Glutamatergic neuron (in vitro differentiated cells): ENCODE measurements around the gene SNU13. TPM values are rescaled to one million over a fixed set of nuclear protein-coding genes. Genes with fewer than 3 reads are reported as not detected.

Source experiments
- DNase-seq: peaks from one replicate; pipeline ENCODE4 v3.0.0; 2022
- H3K27ac Mint-ChIP-seq: one replicate; pipeline ENCODE4 v1.8.0; 2020; ENCODE audit warnings: mild to moderate bottlenecking, mixed read lengths, inconsistent platforms; ENCODE audit not compliant: unreplicated experiment
- H3K27me3 Mint-ChIP-seq: one replicate; pipeline ENCODE4 v1.8.0; 2020; ENCODE audit warnings: mild to moderate bottlenecking, moderate library complexity, mixed read lengths, inconsistent platforms; ENCODE audit not compliant: unreplicated experiment
- H3K36me3 Mint-ChIP-seq: one replicate; pipeline ENCODE4 v1.8.0; 2020; ENCODE audit warnings: mild to moderate bottlenecking, mixed read lengths, inconsistent platforms; ENCODE audit not compliant: unreplicated experiment
- H3K4me1 Mint-ChIP-seq: one replicate; pipeline ENCODE4 v1.8.0; 2020; ENCODE audit warnings: mild to moderate bottlenecking, low read depth, mixed read lengths, inconsistent platforms; ENCODE audit not compliant: unreplicated experiment
- H3K4me3 Mint-ChIP-seq: one replicate; pipeline ENCODE4 v1.8.0; 2020; ENCODE audit warnings: mild to moderate bottlenecking, mixed read lengths, inconsistent platforms; ENCODE audit not compliant: unreplicated experiment
- H3K9me3 Mint-ChIP-seq: one replicate; pipeline ENCODE4 v1.8.0; 2020; ENCODE audit warnings: mild to moderate bottlenecking, moderate library complexity, mixed read lengths, inconsistent platforms; ENCODE audit not compliant: unreplicated experiment
- total RNA-seq: library from RNA; stranded (reverse); fragmentation: NEBNext Ultra II Directional; extraction: Animal tissue kit (Norgen Biotek cat#: 25700); gene quantifications from one replicate; pipeline ENCODE4 v1.2.1, GENCODE V29; 2021; ENCODE audit not compliant: unreplicated experiment
- TF ChIP-seq, protein P1 (sequence below): fragments of 200-600 bp; sonication (generic); IDR thresholded peaks from one replicate; pipeline ENCODE4 v1.5.0; 2021; ENCODE audit not compliant: partially characterized antibody, unreplicated experiment

SNU13 gene
- total RNA-seq, 1 donor from 2014 or later, result 93.5 TPM

DNA sequence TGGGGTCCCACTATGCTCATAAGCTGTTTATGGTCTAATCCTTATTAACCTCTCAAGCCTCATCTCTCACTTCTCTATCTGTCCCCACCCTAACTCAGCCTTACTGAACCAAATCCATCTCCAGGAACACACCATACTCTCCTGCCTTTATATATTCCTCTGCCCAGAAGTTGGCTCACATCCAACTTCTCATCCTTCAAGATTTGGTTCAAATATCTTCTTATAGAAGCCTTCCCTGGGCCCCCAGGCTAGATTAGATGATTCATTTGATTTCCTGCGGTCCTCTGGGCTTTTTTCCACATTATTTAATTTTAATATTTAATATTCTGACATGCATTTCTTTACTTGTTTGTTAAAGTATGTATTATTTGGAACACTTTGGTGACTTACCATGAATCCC lies 33.8 kb upstream of the SNU13 start:
- H3K4me1 Mint-ChIP-seq, result no peaks in the 10 kb centered on the region
- H3K27me3 Mint-ChIP-seq, result no peaks in the 10 kb centered on the region
- no peaks in the 10 kb centered on the region for H3K9me3 Mint-ChIP-seq
- TF ChIP-seq, protein P1, sequence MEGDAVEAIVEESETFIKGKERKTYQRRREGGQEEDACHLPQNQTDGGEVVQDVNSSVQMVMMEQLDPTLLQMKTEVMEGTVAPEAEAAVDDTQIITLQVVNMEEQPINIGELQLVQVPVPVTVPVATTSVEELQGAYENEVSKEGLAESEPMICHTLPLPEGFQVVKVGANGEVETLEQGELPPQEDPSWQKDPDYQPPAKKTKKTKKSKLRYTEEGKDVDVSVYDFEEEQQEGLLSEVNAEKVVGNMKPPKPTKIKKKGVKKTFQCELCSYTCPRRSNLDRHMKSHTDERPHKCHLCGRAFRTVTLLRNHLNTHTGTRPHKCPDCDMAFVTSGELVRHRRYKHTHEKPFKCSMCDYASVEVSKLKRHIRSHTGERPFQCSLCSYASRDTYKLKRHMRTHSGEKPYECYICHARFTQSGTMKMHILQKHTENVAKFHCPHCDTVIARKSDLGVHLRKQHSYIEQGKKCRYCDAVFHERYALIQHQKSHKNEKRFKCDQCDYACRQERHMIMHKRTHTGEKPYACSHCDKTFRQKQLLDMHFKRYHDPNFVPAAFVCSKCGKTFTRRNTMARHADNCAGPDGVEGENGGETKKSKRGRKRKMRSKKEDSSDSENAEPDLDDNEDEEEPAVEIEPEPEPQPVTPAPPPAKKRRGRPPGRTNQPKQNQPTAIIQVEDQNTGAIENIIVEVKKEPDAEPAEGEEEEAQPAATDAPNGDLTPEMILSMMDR, result no peak
- H3K27ac Mint-ChIP-seq, result no peak overlapping the region
- H3K36me3 Mint-ChIP-seq, result no peaks in the 10 kb centered on the region
- DNase-seq, result no peak
- H3K4me3 Mint-ChIP-seq, result no peak overlapping the region

- H3K4me3 Mint-ChIP-seq, result no peak overlapping the region
- H3K36me3 Mint-ChIP-seq, result no peaks in the 10 kb centered on the region
- no peak overlapping the region for H3K27ac Mint-ChIP-seq
- TF ChIP-seq, protein P1, result no peak
- H3K9me3 Mint-ChIP-seq, result no peaks in the 10 kb centered on the region
- no peaks in the 10 kb centered on the region for H3K4me1 Mint-ChIP-seq
- no peak for DNase-seq
- peaks cover 2% of the 10 kb centered on the region for H3K27me3 Mint-ChIP-seq
These were observed 24.3 kb upstream of the SNU13 start for GRCh38 chr22:41713004-41713403.

DNA sequence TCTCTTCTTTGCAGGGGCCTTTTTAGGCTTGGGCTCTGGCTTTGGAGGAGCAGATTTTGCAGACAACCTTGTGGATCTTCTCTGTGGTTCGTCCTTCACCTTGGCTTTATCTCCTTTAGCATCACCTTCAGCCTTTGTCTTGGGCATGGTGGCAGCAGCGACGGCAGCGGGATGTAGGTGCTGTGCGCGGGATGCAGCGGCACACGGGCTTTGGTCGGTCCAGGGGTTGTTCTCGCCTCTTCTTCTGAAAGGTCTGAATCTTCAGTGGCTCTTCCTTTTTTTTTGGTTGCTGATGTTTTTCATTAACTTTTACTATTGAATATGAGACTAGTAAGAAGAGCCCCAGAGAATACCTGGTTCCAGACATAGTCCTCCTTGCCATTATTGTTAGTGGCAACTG lies 20.7 kb upstream of the SNU13 start:
- no peak overlapping the region for H3K4me3 Mint-ChIP-seq
- DNase-seq, result no peak
- H3K27me3 Mint-ChIP-seq, result peaks cover 2% of the 10 kb centered on the region
- H3K36me3 Mint-ChIP-seq, result no peaks in the 10 kb centered on the region
- no peaks in the 10 kb centered on the region for H3K4me1 Mint-ChIP-seq
- no peaks in the 10 kb centered on the region for H3K9me3 Mint-ChIP-seq
- no peak overlapping the region for H3K27ac Mint-ChIP-seq
- TF ChIP-seq, protein P1, result no peak

GRCh38 chr22:41702763-41703162 lies 14.1 kb upstream of the SNU13 start:
- DNase-seq, result no peak
- Mint-ChIP-seq H3K4me3 (no peak overlapping the region), H3K9me3 (no peaks in the 10 kb centered on the region), H3K27ac (no peak overlapping the region), H3K27me3 (no peaks in the 10 kb centered on the region), H3K36me3 (no peaks in the 10 kb centered on the region), H3K4me1 (no peaks in the 10 kb centered on the region)
- TF ChIP-seq, protein P1, result no peak

DNA sequence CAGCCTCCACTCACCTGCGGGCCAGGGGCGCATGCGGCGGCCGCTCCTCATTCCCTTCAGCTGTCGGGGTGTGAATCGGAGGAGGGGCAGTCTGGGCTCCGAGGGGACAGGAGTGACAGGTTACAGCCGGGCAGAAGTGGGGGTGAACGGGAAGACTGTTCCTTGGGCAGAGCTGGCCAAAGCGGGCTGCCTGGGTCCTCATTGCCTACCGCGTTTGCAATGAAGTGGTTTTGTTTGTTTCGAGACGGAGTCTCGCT lies 11.4 kb upstream of the SNU13 start:
- Mint-ChIP-seq H3K9me3 (no peaks in the 10 kb centered on the region), H3K27me3 (no peaks in the 10 kb centered on the region), H3K4me3 (no peak overlapping the region), H3K36me3 (no peaks in the 10 kb centered on the region), H3K4me1 (peaks cover 1% of the 10 kb centered on the region), H3K27ac (no peak overlapping the region)
- DNase-seq, result no peak
- TF ChIP-seq, protein P1, result no peak
